IMR-90 (cell line): ENCODE measurements around the gene MROH8. TPM values are rescaled to one million over a fixed set of nuclear protein-coding genes. Genes with fewer than 3 reads are reported as not detected.

Source experiments
- ATAC-seq: fragments of 200-7000 bp; cut with Tn5 transposase; 2 replicates; pipeline ENCODE4 v1.9.1; 2020; ENCODE audit warnings: low read depth, mild to moderate bottlenecking, moderate library complexity
- BruUV-seq: library from RNA; stranded (reverse); fragments of 400-500 nt; replicated peaks from 2 replicates; lab custom pipeline; 2021; lab: Mats Ljungman, UMichigan
- CTCF ChIA-PET: fragments of 300-600 bp; formaldehyde crosslinking; extraction: SDS; loops from one replicate; lab custom pipeline; 2021; ENCODE audit warnings: antibody characterized with exemption; lab: Yijun Ruan, JAX
- POLR2A ChIA-PET: fragments of 300-600 bp; sonication (Branson Sonifier 250); formaldehyde crosslinking; loops from one replicate; lab custom pipeline; 2022; ENCODE audit warnings: antibody characterized with exemption; ENCODE audit not compliant: unreplicated experiment; lab: Charles Lee
- DNase-seq: peaks from one replicate; pipeline ENCODE4 v3.0.0; 2013
- H2AFZ ChIP-seq: replicated peaks from 2 replicates; pipeline ENCODE3; 2013; ENCODE audit warnings: low read length, mild to moderate bottlenecking; ENCODE audit not compliant: poor library complexity
- H2AK5ac ChIP-seq: 2 replicates; pipeline ENCODE4 v1.6.1; 2013; ENCODE audit warnings: low read depth, low read length, inconsistent platforms
- H2AK9ac ChIP-seq: replicated peaks from 2 replicates; pipeline ENCODE3; 2013; ENCODE audit warnings: mild to moderate bottlenecking, low read depth, low read length, moderate library complexity; ENCODE audit not compliant: poor library complexity
- H2BK120ac ChIP-seq: 2 replicates; pipeline ENCODE4 v1.6.1; 2013; ENCODE audit warnings: low read depth, low read length, inconsistent platforms
- H2BK15ac ChIP-seq: 3 replicates; pipeline ENCODE4 v1.6.1; 2013; ENCODE audit warnings: low read depth, low read length, inconsistent platforms
- H2BK20ac ChIP-seq: 2 replicates; pipeline ENCODE4 v1.6.1; 2013; ENCODE audit warnings: low read depth, mild to moderate bottlenecking, inconsistent platforms, low read length, moderate library complexity
- H2BK5ac ChIP-seq: 2 replicates; pipeline ENCODE4 v1.6.1; 2013; ENCODE audit warnings: mild to moderate bottlenecking, low read depth, low read length, inconsistent platforms; ENCODE audit not compliant: poor library complexity, severe bottlenecking
- H3K14ac ChIP-seq: replicated peaks from 2 replicates; pipeline ENCODE4 v1.6.1; 2013; ENCODE audit warnings: low read depth, low read length, inconsistent platforms
- H3K18ac ChIP-seq: 2 replicates; pipeline ENCODE4 v1.6.1; 2013; ENCODE audit warnings: low read depth, low read length, control low read depth
- H3K23ac ChIP-seq: 2 replicates; pipeline ENCODE4 v1.6.1; 2013; ENCODE audit warnings: low read depth, low read length, inconsistent platforms
- H3K27ac ChIP-seq: 2 replicates; pipeline ENCODE4 v1.5.1; 2013; ENCODE audit warnings: mild to moderate bottlenecking, control low read depth, low read length; ENCODE audit not compliant: insufficient read depth
- H3K27me3 ChIP-seq: 2 replicates; pipeline ENCODE4 v1.6.1; 2013; ENCODE audit warnings: low read length; ENCODE audit not compliant: control insufficient read depth, insufficient read depth
- H3K36me3 ChIP-seq: 2 replicates; pipeline ENCODE4 v1.6.1; 2013; ENCODE audit warnings: low read length, mixed read lengths; ENCODE audit not compliant: control insufficient read depth, insufficient read depth
- H3K4ac ChIP-seq: 2 replicates; pipeline ENCODE4 v1.6.1; 2013; ENCODE audit warnings: low read depth, low read length, inconsistent platforms
- H3K4me1 ChIP-seq: 2 replicates; pipeline ENCODE4 v1.6.1; 2013; ENCODE audit warnings: low read length, mixed read lengths; ENCODE audit not compliant: control insufficient read depth, insufficient read depth
- H3K4me2 ChIP-seq: 2 replicates; pipeline ENCODE4 v1.6.1; 2013; ENCODE audit warnings: low read depth, mild to moderate bottlenecking, control low read depth, low read length, moderate library complexity
- H3K4me3 ChIP-seq: 2 replicates; pipeline ENCODE4 v1.5.1; 2013; ENCODE audit warnings: low read depth, mild to moderate bottlenecking, control low read depth, low read length, moderate library complexity; ENCODE audit not compliant: insufficient read depth
- H3K56ac ChIP-seq: 2 replicates; pipeline ENCODE4 v1.6.1; 2013; ENCODE audit warnings: low read length, inconsistent platforms; ENCODE audit not compliant: insufficient read depth; ENCODE audit errors: extremely low read depth
- H3K79me1 ChIP-seq, 2 experiments: 2 replicates each; pipeline ENCODE4 v1.6.1; 2013; ENCODE audit warnings: low read length in 2 of 2, inconsistent platforms in 1 of 2, low read depth in 1 of 2
- H3K9ac ChIP-seq: 2 replicates; pipeline ENCODE4 v1.6.1; 2013; ENCODE audit warnings: low read depth, low read length, control low read depth
- H3K9me1 ChIP-seq: 2 replicates; pipeline ENCODE4 v1.6.1; 2013; ENCODE audit warnings: low read length, inconsistent platforms; ENCODE audit not compliant: insufficient read depth
- H3K9me3 ChIP-seq: 2 replicates; pipeline ENCODE4 v1.6.1; 2013; ENCODE audit warnings: low read length; ENCODE audit not compliant: control insufficient read depth, insufficient read depth
- H4K20me1 ChIP-seq: 2 replicates; pipeline ENCODE4 v1.6.1; 2013; ENCODE audit warnings: low read length, inconsistent platforms; ENCODE audit not compliant: insufficient read depth
- H4K5ac ChIP-seq: 2 replicates; pipeline ENCODE4 v1.6.1; 2013; ENCODE audit warnings: mild to moderate bottlenecking, low read depth, low read length, control low read depth
- H4K8ac ChIP-seq, 2 experiments: 2 replicates each; pipeline ENCODE4 v1.6.1; 2013; ENCODE audit warnings: low read depth in 2 of 2, low read length in 2 of 2, control low read depth in 1 of 2, inconsistent platforms in 1 of 2
- H4K91ac ChIP-seq: 2 replicates; pipeline ENCODE4 v1.6.1; 2013; ENCODE audit warnings: low read depth, low read length, inconsistent platforms; ENCODE audit not compliant: insufficient read depth
- BHLHE40 ChIP-seq: fragments of 150-350 bp; IDR thresholded peaks from 2 replicates; pipeline ENCODE4 v1.6.1; 2016; ENCODE audit warnings: mild to moderate bottlenecking, low read depth, low read length
- CEBPB ChIP-seq: IDR thresholded peaks from 2 replicates; pipeline ENCODE4 v1.6.1; 2012; ENCODE audit warnings: low read depth, low read length, improper control_type of control experiment
- CHD1 ChIP-seq: IDR thresholded peaks from 2 replicates; pipeline ENCODE4 v1.6.1; 2012; ENCODE audit warnings: low read depth, low read length, improper control_type of control experiment
- FOS ChIP-seq: fragments of 150-350 bp; IDR thresholded peaks from 2 replicates; pipeline ENCODE4 v1.6.1; 2016; ENCODE audit warnings: low read depth, low read length
- MAZ ChIP-seq: IDR thresholded peaks from 2 replicates; pipeline ENCODE4 v1.6.1; 2012; ENCODE audit warnings: low read depth, mild to moderate bottlenecking, low read length, improper control_type of control experiment, moderate library complexity, borderline replicate concordance
- MXI1 ChIP-seq: IDR thresholded peaks from 2 replicates; pipeline ENCODE4 v1.6.1; 2012; ENCODE audit warnings: low read depth, mild to moderate bottlenecking, low read length, moderate library complexity, borderline replicate concordance
- NFE2L2 ChIP-seq: fragments of 150-350 bp; IDR thresholded peaks from 2 replicates; pipeline ENCODE4 v1.6.1; 2016; ENCODE audit warnings: low read depth, mild to moderate bottlenecking, low read length
- POLR2A ChIP-seq: IDR thresholded peaks from 2 replicates; pipeline ENCODE4 v1.6.1; 2012; ENCODE audit warnings: mild to moderate bottlenecking, low read depth, low read length
- RAD21 ChIP-seq: IDR thresholded peaks from 2 replicates; pipeline ENCODE4 v1.6.1; 2012; ENCODE audit warnings: low read length, improper control_type of control experiment
- RCOR1 ChIP-seq: IDR thresholded peaks from 2 replicates; pipeline ENCODE4 v1.6.1; 2012; ENCODE audit warnings: mild to moderate bottlenecking, low read length, improper control_type of control experiment; ENCODE audit not compliant: insufficient replicate concordance
- RFX5 ChIP-seq: IDR thresholded peaks from 2 replicates; pipeline ENCODE4 v1.8.0; 2012; ENCODE audit warnings: low read depth, mild to moderate bottlenecking, low read length, moderate library complexity
- SMC3 ChIP-seq: fragments of 150-350 bp; IDR thresholded peaks from 2 replicates; pipeline ENCODE4 v1.6.1; 2016; ENCODE audit warnings: low read depth, mild to moderate bottlenecking, antibody characterized with exemption, low read length, moderate library complexity
- USF2 ChIP-seq: fragments of 150-350 bp; IDR thresholded peaks from 2 replicates; pipeline ENCODE4 v1.6.1; 2017; ENCODE audit warnings: mild to moderate bottlenecking, antibody characterized with exemption, low read length, low read depth
- WGBS, 2 experiments: methylation state at CpG; one replicate each; pipeline versions ENCODE4 v1.1.5 to v1.1.7; 2013; ENCODE audit warnings: missing lambda C conversion rate in 2 of 2; ENCODE audit not compliant: insufficient read length in 1 of 2; ENCODE audit errors: extremely low coverage in 2 of 2; 5-methylcytosine and 5-hydroxymethylcytosine counted together
- dilution Hi-C: fragments of 300-500 bp; cut with HindIII; formaldehyde crosslinking; loops from one replicate; pipeline ENCODE4 v1.14.3; 2018; ENCODE audit warnings: low sequenced_read_pairs; ENCODE audit not compliant: unreplicated experiment
- in situ Hi-C: fragments of 300-500 bp; cut with MboI; formaldehyde crosslinking; loops from 3 replicates; pipeline ENCODE4 v1.14.3; 2019; ENCODE audit warnings: low sequenced_read_pairs, inconsistent platforms, mixed read lengths
- intact Hi-C: fragments of 100-400 bp; cut with micrococcal nuclease; formaldehyde crosslinking; loops from 2 replicates; pipeline ENCODE4 v1.10.0; 2022
- polyA plus RNA-seq, 3 experiments: library from polyadenylated mRNA; depleted of rRNA; stranded (reverse); fragments of >200 nt; gene quantifications; 2 replicates each; pipeline ENCODE4 v1.2.3, GENCODE V29; 2012; ENCODE audit warnings: low replicate concordance in 1 of 3
- total RNA-seq: library from RNA; depleted of rRNA; stranded (reverse); fragments of >200 nt; gene quantifications from 2 replicates; pipeline ENCODE4 v1.2.3, GENCODE V29; 2012

The MROH8 gene
- total and polyA plus RNA-seq, 2 of the 4 experiments (the other 2 are of a cell fraction) = 1.3 to 1.8 TPM

- Histone ChIP-seq H2AK9ac (no peak overlapping the region), H2BK5ac (no peak overlapping the region), H2AFZ (no peak overlapping the region), H2BK20ac (no peak overlapping the region), H4K5ac (no peak overlapping the region), H4K8ac (no peak overlapping the region), H3K27ac (no peak overlapping the region), H3K9me3 (no peaks in the 10 kb centered on the region), H2BK15ac (no peak overlapping the region), H3K4me3 (no peak overlapping the region), H3K9ac (no peak overlapping the region), H3K23ac (no peak overlapping the region), H3K79me1 (no peaks in the 10 kb centered on the region), H3K4ac (no peak overlapping the region), H3K36me3 (no peaks in the 10 kb centered on the region), H3K27me3 (no peaks in the 10 kb centered on the region), H3K56ac (no peak overlapping the region), H4K91ac (no peak overlapping the region), H4K20me1 (no peaks in the 10 kb centered on the region), H3K4me1 (no peaks in the 10 kb centered on the region), H3K14ac (no peak overlapping the region), H2AK5ac (no peak overlapping the region), H3K18ac (no peak overlapping the region), H3K9me1 (no peaks in the 10 kb centered on the region), H2BK120ac (no peak overlapping the region), H3K4me2 (no peak overlapping the region)
- ChIA-PET POLR2A (no interaction called here), CTCF (no interaction called here)
- WGBS, 2 experiments = no CpG with 5 or more reads among the region's 4 CpGs
- intact Hi-C loops = no loop called here
- dilution Hi-C loops = no loop called here
- no peak for ATAC-seq
- no peak for DNase-seq
- no TSS peak for BruUV-seq
- in situ Hi-C loops = no loop called here
- TF ChIP-seq POLR2A (no peak), FOS (no peak), BHLHE40 (no peak), USF2 (no peak), CEBPB (no peak), SMC3 (no peak), RFX5 (no peak), CHD1 (no peak), RAD21 (no peak), RCOR1 (no peak), NFE2L2 (no peak), MAZ (no peak), MXI1 (no peak)
These were observed 27.8 kb downstream of the MROH8 start for GRCh38 chr20:37151529-37151928.
